COLO668 (cell line): Measurements from ENCODE around the gene MSRB3.

ENCODE experiments used
- DNase-seq: peaks from one replicate; lab custom pipeline; 2025; ENCODE audit not compliant: unreplicated experiment; lab: John Stamatoyannopoulos, UW

The MSRB3 gene

GRCh38 chr12:65324551-65324950 lies 46.1 kb downstream of the MSRB3 start:
- DNase-seq: no peak

- DNase-seq: no peak
These were observed 46.7 kb downstream of the MSRB3 start for GRCh38 chr12:65325183-65325582.

GRCh38 chr12:65326616-65327015 lies 48.1 kb downstream of the MSRB3 start:
- DNase-seq: no peak

- DNase-seq: no peak
These were observed 49.0 kb downstream of the MSRB3 start for GRCh38 chr12:65327207-65328076.

- DNase-seq: no peak
These were observed 51.2 kb downstream of the MSRB3 start for GRCh38 chr12:65329721-65330120.

GRCh38 chr12:65330331-65330730 lies 51.8 kb downstream of the MSRB3 start:
- no peak for DNase-seq

- DNase-seq: no peak
These were observed 53.0 kb downstream of the MSRB3 start for GRCh38 chr12:65331456-65331855.

GRCh38 chr12:65333649-65334048 lies 55.2 kb downstream of the MSRB3 start:
- DNase-seq: no peak

GRCh38 chr12:65334521-65334920 lies 56.0 kb downstream of the MSRB3 start:
- DNase-seq: no peak

GRCh38 chr12:65335021-65335714 lies 56.7 kb downstream of the MSRB3 start:
- no peak for DNase-seq

GRCh38 chr12:65335981-65336380 lies 57.5 kb downstream of the MSRB3 start:
- no peak for DNase-seq

- DNase-seq: no peak
These were observed 60.7 kb downstream of the MSRB3 start for GRCh38 chr12:65339161-65339560.

- no peak for DNase-seq
These were observed 64.7 kb downstream of the MSRB3 start for GRCh38 chr12:65343230-65343629.

- DNase-seq: no peak
These were observed 65.3 kb downstream of the MSRB3 start for GRCh38 chr12:65343801-65344200.

- DNase-seq: no peak
These were observed 77.0 kb downstream of the MSRB3 start for GRCh38 chr12:65355461-65355860.

GRCh38 chr12:65362234-65363031 lies 84.0 kb downstream of the MSRB3 start:
- DNase-seq: no peak

GRCh38 chr12:65364046-65364445 lies 85.6 kb downstream of the MSRB3 start:
- DNase-seq: no peak

- DNase-seq: no peak
These were observed 88.9 kb downstream of the MSRB3 start for GRCh38 chr12:65367396-65367795.

- no peak for DNase-seq
These were observed 89.6 kb downstream of the MSRB3 start for GRCh38 chr12:65368055-65368454.

- DNase-seq: no peak
These were observed 94.1 kb downstream of the MSRB3 start for GRCh38 chr12:65372574-65372973.

GRCh38 chr12:65384240-65384639 lies 105.8 kb downstream of the MSRB3 start:
- DNase-seq: no peak

GRCh38 chr12:65387396-65387795 lies 108.9 kb downstream of the MSRB3 start:
- DNase-seq: no peak
